Liver (tissue), 3 donors: ENCODE data around the gene EYA3.
A peak's percentile ranks its signal among the peaks of the same experiment; 100 is the strongest.

Source experiments
- CTCF ChIP-seq: fragments of 150-350 bp; IDR thresholded peaks from 2 replicates; pipeline ENCODE4 v1.5.1; 2017; ENCODE audit warnings: improper control_type of control experiment, low read depth, low read length; ENCODE audit not compliant: missing input control
- SP1 ChIP-seq: IDR thresholded peaks from 2 replicates; pipeline ENCODE4 v1.6.1; 2018; ENCODE audit warnings: antibody characterized with exemption, mild to moderate bottlenecking
- donor health status: healthy.
- donor health status: healthy.

GRCh38 chr1:27959792-27960603 is 128.4 kb downstream of the EYA3 start, which contains the start of gene XKR8:
- peak; percentile 26 for TF ChIP-seq CTCF
- no peak for TF ChIP-seq SP1
